HepG2 (cell line): ENCODE measurements around the gene OLFM1. TPM values are rescaled to one million over a fixed set of nuclear protein-coding genes. Genes with fewer than 3 reads are reported as not detected.

Experiments
- ATAC-seq: fragments of 200-7000 bp; cut with Tn5 transposase; 3 replicates; pipeline ENCODE4 v1.9.1; 2020; ENCODE audit warnings: mild to moderate bottlenecking, moderate library complexity
- BruUV-seq: library from RNA; stranded (reverse); fragments of 400-500 nt; replicated peaks from 2 replicates; lab custom pipeline; 2021; lab: Mats Ljungman, UMichigan
- CTCF ChIA-PET: fragments of 300-600 bp; formaldehyde crosslinking; extraction: SDS; loops from one replicate; lab custom pipeline; 2021; ENCODE audit warnings: low total read pairs, inconsistent platforms, low intra/inter-chr PET ratio; lab: Yijun Ruan, JAX
- POLR2A ChIA-PET: fragments of 350-600 bp; sonication (Branson Sonifier 250); formaldehyde crosslinking; loops from one replicate; lab custom pipeline; 2020; ENCODE audit warnings: antibody characterized with exemption, inconsistent platforms; lab: Yijun Ruan, JAX
- DNase-seq: peaks from one replicate; pipeline ENCODE4 v3.0.0-alpha.2; 2015; ENCODE audit warnings: low spot score
- FAIRE-seq: peaks from 3 replicates; lab custom pipeline; 2011; peaks lifted over from hg19 to GRCh38; lab: Jason Lieb, UNC
- H2AFZ ChIP-seq: one replicate; pipeline ENCODE4 v1.6.1; 2011; ENCODE audit warnings: low read length, inconsistent platforms
- H3K27ac ChIP-seq: fragments of 300-600 bp; 3 replicates; pipeline ENCODE4 v1.8.0; 2011; ENCODE audit warnings: mixed run types, mild to moderate bottlenecking, mixed read lengths, low read length, inconsistent platforms; ENCODE audit not compliant: insufficient read depth; ENCODE audit errors: extremely low read length
- H3K27me3 ChIP-seq, 2 experiments: fragments of 200-600 bp in 1 of 2; 2 replicates in 1 of 2; 3 replicates in 1 of 2; pipeline versions ENCODE4 v1.6.0 to v1.8.0; 2011; ENCODE audit warnings: low read length in 2 of 2, mild to moderate bottlenecking in 2 of 2, moderate library complexity in 2 of 2, inconsistent platforms in 1 of 2; ENCODE audit not compliant: insufficient read depth in 2 of 2, control insufficient read depth in 1 of 2
- H3K36me3 ChIP-seq, 2 experiments: fragments of 200-600 bp in 1 of 2; replicated peaks in 1 of 2; 2 replicates in 1 of 2; 3 replicates in 1 of 2; pipeline versions ENCODE4 v1.5.1 to v1.8.0; 2011; ENCODE audit warnings: low read length in 2 of 2, inconsistent platforms in 1 of 2; ENCODE audit not compliant: insufficient read depth in 2 of 2, control insufficient read depth in 1 of 2
- H3K4me1 ChIP-seq: 2 replicates; pipeline ENCODE4 v1.5.1; 2012; ENCODE audit warnings: low read length, inconsistent platforms; ENCODE audit not compliant: insufficient read depth
- H3K4me2 ChIP-seq: 2 replicates; pipeline ENCODE4 v1.6.0; 2011; ENCODE audit warnings: low read depth, low read length, inconsistent platforms
- H3K4me3 ChIP-seq, 3 experiments: fragments of 200-600 bp in 1 of 3; sonication (generic), shearing (Covaris generic) in 1 of 3; replicated peaks in 1 of 3; 2 replicates each; pipeline ENCODE4 v1.5.1; 2011 to 2016; ENCODE audit warnings: low read length in 3 of 3, inconsistent platforms in 2 of 3, low read depth in 2 of 3, mild to moderate bottlenecking in 2 of 3, control low read depth in 1 of 3, mixed read lengths in 1 of 3; ENCODE audit not compliant: insufficient read depth in 1 of 3
- H3K79me2 ChIP-seq: one replicate; pipeline ENCODE4 v1.6.1; 2011; ENCODE audit warnings: low read length, inconsistent platforms; ENCODE audit not compliant: insufficient read depth
- H3K9ac ChIP-seq: 2 replicates; pipeline ENCODE4 v1.6.0; 2011; ENCODE audit warnings: mild to moderate bottlenecking, low read depth, low read length, inconsistent platforms; ENCODE audit not compliant: insufficient read depth
- H3K9me3 ChIP-seq: 2 replicates; pipeline ENCODE4 v1.5.1; 2012; ENCODE audit warnings: mild to moderate bottlenecking, low read length
- H4K20me1 ChIP-seq: 2 replicates; pipeline ENCODE4 v1.6.0; 2011; ENCODE audit warnings: inconsistent platforms, mild to moderate bottlenecking, low read length, moderate library complexity; ENCODE audit not compliant: insufficient read depth
- ASH2L ChIP-seq: fragments of 300-600, 200-600 bp; sonication (generic); IDR thresholded peaks from 2 replicates; pipeline ENCODE4 v1.7.0; 2017; ENCODE audit warnings: low read depth, mild to moderate bottlenecking, moderate library complexity, mixed read lengths, low read length; ENCODE audit not compliant: insufficient read length
- PHF5A ChIP-seq: IDR thresholded peaks from one replicate; pipeline ENCODE4 v1.6.1; 2018; ENCODE audit warnings: low read depth, missing genetic modification reagents; ENCODE audit not compliant: unreplicated experiment
- PHF8 ChIP-seq: sonication (generic); formaldehyde crosslinking; IDR thresholded peaks from 2 replicates; pipeline ENCODE4 v1.5.0; 2020; ENCODE audit warnings: missing genetic modification reagents
- PPARG ChIP-seq: conservative IDR thresholded peaks from 2 replicates; pipeline ENCODE4 v1.6.1; 2016; ENCODE audit warnings: missing biosample characterization, missing genetic modification reagents
- RAD51 ChIP-seq: fragments of 450-650 bp; IDR thresholded peaks from 2 replicates; pipeline ENCODE4 v1.6.1; 2016; ENCODE audit warnings: borderline replicate concordance
- RBM39 ChIP-seq: fragments of 200-400 bp; formaldehyde crosslinking; IDR thresholded peaks from one replicate; pipeline ENCODE4 v1.6.1; 2018; ENCODE audit warnings: antibody characterized with exemption, mild to moderate bottlenecking, low read depth, low read length; ENCODE audit not compliant: poor library complexity, severe bottlenecking
- SP140L ChIP-seq: sonication (generic); formaldehyde crosslinking; IDR thresholded peaks from 2 replicates; pipeline ENCODE4 v1.4.0; 2020; ENCODE audit warnings: missing genetic modification reagents, borderline replicate concordance
- STAT6 ChIP-seq: sonication (generic); formaldehyde crosslinking; IDR thresholded peaks from 2 replicates; pipeline ENCODE4 v1.4.0; 2020; ENCODE audit warnings: missing genetic modification reagents, mild to moderate bottlenecking, borderline replicate concordance
- TCF12 ChIP-seq, 2 experiments: fragments of 450-650 bp in 1 of 2; sonication (generic) in 1 of 2; formaldehyde crosslinking in 1 of 2; IDR thresholded peaks; 2 replicates each; pipeline versions ENCODE4 v1.6.1 to v1.8.0; 2017 to 2022; ENCODE audit warnings: antibody characterized with exemption in 1 of 2, mild to moderate bottlenecking in 1 of 2, missing genetic modification reagents in 1 of 2, moderate library complexity in 1 of 2
- ZBTB42 ChIP-seq: sonication (generic); formaldehyde crosslinking; IDR thresholded peaks from 2 replicates; pipeline ENCODE4 v1.5.0; 2020; ENCODE audit warnings: mild to moderate bottlenecking, missing genetic modification reagents
- ZNF224 ChIP-seq: sonication (generic); formaldehyde crosslinking; IDR thresholded peaks from 2 replicates; pipeline ENCODE4 v1.5.0; 2020; ENCODE audit warnings: mild to moderate bottlenecking, missing genetic modification reagents
- WGBS: methylation state at CpG from one replicate; pipeline ENCODE4 v1.1.6; 2017; ENCODE audit warnings: low lambda C conversion rate; 5-methylcytosine and 5-hydroxymethylcytosine counted together
- in situ Hi-C: cut with HindIII; loops from 2 replicates; pipeline ENCODE4 v1.10.0; 2017; ENCODE audit warnings: low pct_unique_long_range_greater_than_20kb; ENCODE audit not compliant: extremely low pct_ligation_motif_present
- intact Hi-C: fragments of 100-400 bp; cut with micrococcal nuclease; formaldehyde crosslinking; loops from one replicate; pipeline ENCODE4 v1.10.0; 2022; ENCODE audit not compliant: unreplicated experiment
- polyA plus RNA-seq, 8 experiments: library from polyadenylated mRNA; depleted of rRNA in 3 of 8; stranded (reverse) in 7 of 8; unstranded in 1 of 8; fragments of >200 nt; fragmentation: Illumina TruSeq in 4 of 8; extraction: Trizol in 4 of 8; gene quantifications; 2 replicates each; pipeline versions ENCODE4 v1.2.1 to v1.2.3, GENCODE V29; 2011 to 2016; ENCODE audit warnings: low read depth in 4 of 8, missing spikeins in 1 of 8, mixed read lengths in 1 of 8; ENCODE audit not compliant: insufficient read depth in 1 of 8
- total RNA-seq, 5 experiments: library from RNA; depleted of rRNA; stranded (reverse); fragments of >200 nt; fragmentation: Illumina TruSeq; extraction: Trizol; gene quantifications; 2 replicates each; pipeline ENCODE4 v1.2.3, GENCODE V29; 2016; ENCODE audit warnings: low read depth in 1 of 5
- TF ChIP-seq, protein P1 (sequence below): sonication (generic); formaldehyde crosslinking; IDR thresholded peaks from 2 replicates; pipeline ENCODE4 v1.8.0; 2022; ENCODE audit warnings: missing genetic modification reagents, mild to moderate bottlenecking, inconsistent platforms, borderline replicate concordance
- TF ChIP-seq, protein P2 (sequence below): sonication (generic); formaldehyde crosslinking; IDR thresholded peaks from 2 replicates; pipeline ENCODE4 v1.4.0; 2020; ENCODE audit warnings: missing genetic modification reagents

Gene OLFM1
- total and polyA plus RNA-seq, 2 of the 13 experiments (the other 11 are each of a cell fraction or from before 2014, with no cell fraction given): not detected

DNA sequence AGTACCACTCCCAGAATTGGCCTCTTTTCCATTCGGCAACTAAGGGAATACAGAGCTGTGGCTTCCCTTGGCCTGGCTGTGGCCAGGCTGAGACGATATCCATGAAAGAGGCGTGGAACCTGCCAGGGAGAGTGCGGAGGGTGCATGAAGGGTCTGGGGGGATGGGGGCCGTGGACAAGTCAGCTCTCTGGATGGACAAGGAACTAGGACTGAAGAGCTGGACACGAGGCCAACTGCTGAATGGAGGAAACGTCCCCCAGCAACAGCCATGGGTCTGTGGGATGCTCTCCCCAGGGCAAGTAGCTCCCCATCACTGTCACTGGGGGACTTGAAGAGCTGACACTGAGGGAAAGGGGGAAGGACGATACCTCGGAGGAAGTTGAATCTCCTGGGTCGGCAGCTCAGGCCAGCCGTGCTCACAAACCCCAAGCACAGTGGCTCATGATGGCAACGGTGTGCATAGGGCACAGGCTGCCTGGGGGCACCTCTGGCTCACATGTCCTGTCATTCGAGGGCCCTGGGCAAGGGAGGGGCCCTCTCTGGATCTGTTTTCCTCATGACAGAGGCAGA is 4.1 kb upstream of the OLFM1 start:
- H3K4me2 ChIP-seq: no peak overlapping the region
- BruUV-seq: no TSS peak
- no peak overlapping the region for H3K4me3 ChIP-seq
- ChIA-PET CTCF (no interaction called here), POLR2A (no interaction called here)
- no peak for DNase-seq
- peaks cover 6% of the 10 kb centered on the region; the same call in 1 of the 2 replicates for H4K20me1 ChIP-seq
- peaks cover 3 to 80% of the 10 kb centered on the region in 2 experiments for H3K27me3 ChIP-seq
- H3K4me1 ChIP-seq: peaks cover 33% of the 10 kb centered on the region
- no peak overlapping the region for H3K9ac ChIP-seq
- H3K27ac ChIP-seq: no peak overlapping the region
- no peak for ATAC-seq
- no peaks in the 10 kb centered on the region for H3K79me2 ChIP-seq
- no peaks in the 10 kb centered on the region for H3K9me3 ChIP-seq
- no peak for FAIRE-seq
- intact Hi-C loops: no loop called here
- in situ Hi-C loops: no loop called here
- no peaks in the 10 kb centered on the region for H3K36me3 ChIP-seq
- H2AFZ ChIP-seq: no peak overlapping the region
- WGBS: 14% methylated on average over 6 of the region's 13 CpGs
- TF ChIP-seq, protein P1, sequence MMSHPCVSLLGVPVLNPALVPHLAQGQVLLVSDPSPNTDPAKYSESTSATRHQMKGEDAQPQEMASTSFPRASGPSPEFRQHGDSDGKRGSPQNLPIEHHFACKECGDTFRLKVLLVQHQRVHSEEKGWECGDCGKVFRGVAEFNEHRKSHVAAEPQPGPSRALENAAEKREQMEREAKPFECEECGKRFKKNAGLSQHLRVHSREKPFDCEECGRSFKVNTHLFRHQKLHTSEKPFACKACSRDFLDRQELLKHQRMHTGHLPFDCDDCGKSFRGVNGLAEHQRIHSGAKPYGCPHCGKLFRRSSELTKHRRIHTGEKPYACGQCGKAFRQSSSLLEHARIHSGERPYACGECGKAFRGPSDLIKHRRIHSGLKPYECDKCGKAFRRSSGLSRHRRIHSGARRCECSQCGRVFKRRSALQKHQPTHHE: no peak
- no peak for TF ChIP-seq RAD51
- TF ChIP-seq PHF5A (CRISPR knock-in tag): no peak
- no peak for TF ChIP-seq STAT6 (CRISPR knock-in tag)
- no peak for TF ChIP-seq SP140L (CRISPR knock-in tag)
- no peak for TF ChIP-seq ZNF224
- no peak for TF ChIP-seq ZBTB42
- no peak for TF ChIP-seq PHF8
- TF ChIP-seq PPARG (CRISPR knock-in tag): no peak
- no peak for TF ChIP-seq RBM39
- TF ChIP-seq, protein P2, sequence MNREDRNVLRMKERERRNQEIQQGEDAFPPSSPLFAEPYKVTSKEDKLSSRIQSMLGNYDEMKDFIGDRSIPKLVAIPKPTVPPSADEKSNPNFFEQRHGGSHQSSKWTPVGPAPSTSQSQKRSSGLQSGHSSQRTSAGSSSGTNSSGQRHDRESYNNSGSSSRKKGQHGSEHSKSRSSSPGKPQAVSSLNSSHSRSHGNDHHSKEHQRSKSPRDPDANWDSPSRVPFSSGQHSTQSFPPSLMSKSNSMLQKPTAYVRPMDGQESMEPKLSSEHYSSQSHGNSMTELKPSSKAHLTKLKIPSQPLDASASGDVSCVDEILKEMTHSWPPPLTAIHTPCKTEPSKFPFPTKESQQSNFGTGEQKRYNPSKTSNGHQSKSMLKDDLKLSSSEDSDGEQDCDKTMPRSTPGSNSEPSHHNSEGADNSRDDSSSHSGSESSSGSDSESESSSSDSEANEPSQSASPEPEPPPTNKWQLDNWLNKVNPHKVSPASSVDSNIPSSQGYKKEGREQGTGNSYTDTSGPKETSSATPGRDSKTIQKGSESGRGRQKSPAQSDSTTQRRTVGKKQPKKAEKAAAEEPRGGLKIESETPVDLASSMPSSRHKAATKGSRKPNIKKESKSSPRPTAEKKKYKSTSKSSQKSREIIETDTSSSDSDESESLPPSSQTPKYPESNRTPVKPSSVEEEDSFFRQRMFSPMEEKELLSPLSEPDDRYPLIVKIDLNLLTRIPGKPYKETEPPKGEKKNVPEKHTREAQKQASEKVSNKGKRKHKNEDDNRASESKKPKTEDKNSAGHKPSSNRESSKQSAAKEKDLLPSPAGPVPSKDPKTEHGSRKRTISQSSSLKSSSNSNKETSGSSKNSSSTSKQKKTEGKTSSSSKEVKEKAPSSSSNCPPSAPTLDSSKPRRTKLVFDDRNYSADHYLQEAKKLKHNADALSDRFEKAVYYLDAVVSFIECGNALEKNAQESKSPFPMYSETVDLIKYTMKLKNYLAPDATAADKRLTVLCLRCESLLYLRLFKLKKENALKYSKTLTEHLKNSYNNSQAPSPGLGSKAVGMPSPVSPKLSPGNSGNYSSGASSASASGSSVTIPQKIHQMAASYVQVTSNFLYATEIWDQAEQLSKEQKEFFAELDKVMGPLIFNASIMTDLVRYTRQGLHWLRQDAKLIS (CRISPR knock-in tag): no peak
- TF ChIP-seq ASH2L: no peak
- TF ChIP-seq TCF12 (IDR thresholded peaks at IDR 0.05): no peak
- no peak for TF ChIP-seq TCF12 (CRISPR knock-in tag; IDR thresholded peaks at IDR 0.05)
